Transverse colon (tissue), 4 donors: ENCODE results near the gene GPR143.

Experiments used
- POLR2AphosphoS5 ChIP-seq, 3 donors: sonication (generic); formaldehyde crosslinking; IDR thresholded peaks; one replicate each; pipeline ENCODE4 v1.6.1; 2016; ENCODE audit warnings: antibody characterized with exemption in 3 of 3
- TF ChIP-seq, protein P1 (sequence below), 5 experiments: fragments of 200-600 bp in 3 of 5; fragments of 450-650 bp in 2 of 5; sonication (generic) in 3 of 5; IDR thresholded peaks; 1 replicate in 2 of 5; 2 replicates in 3 of 5; pipeline ENCODE4 v1.5.1; 2016 to 2017; ENCODE audit warnings: antibody characterized with exemption in 5 of 5, inconsistent platforms in 3 of 5, mild to moderate bottlenecking in 2 of 5, moderate library complexity in 1 of 5

GRCh38 chrX:9807355-9808182, 41.9 kb upstream of the GPR143 start:
- TF ChIP-seq, protein P1, sequence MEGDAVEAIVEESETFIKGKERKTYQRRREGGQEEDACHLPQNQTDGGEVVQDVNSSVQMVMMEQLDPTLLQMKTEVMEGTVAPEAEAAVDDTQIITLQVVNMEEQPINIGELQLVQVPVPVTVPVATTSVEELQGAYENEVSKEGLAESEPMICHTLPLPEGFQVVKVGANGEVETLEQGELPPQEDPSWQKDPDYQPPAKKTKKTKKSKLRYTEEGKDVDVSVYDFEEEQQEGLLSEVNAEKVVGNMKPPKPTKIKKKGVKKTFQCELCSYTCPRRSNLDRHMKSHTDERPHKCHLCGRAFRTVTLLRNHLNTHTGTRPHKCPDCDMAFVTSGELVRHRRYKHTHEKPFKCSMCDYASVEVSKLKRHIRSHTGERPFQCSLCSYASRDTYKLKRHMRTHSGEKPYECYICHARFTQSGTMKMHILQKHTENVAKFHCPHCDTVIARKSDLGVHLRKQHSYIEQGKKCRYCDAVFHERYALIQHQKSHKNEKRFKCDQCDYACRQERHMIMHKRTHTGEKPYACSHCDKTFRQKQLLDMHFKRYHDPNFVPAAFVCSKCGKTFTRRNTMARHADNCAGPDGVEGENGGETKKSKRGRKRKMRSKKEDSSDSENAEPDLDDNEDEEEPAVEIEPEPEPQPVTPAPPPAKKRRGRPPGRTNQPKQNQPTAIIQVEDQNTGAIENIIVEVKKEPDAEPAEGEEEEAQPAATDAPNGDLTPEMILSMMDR (IDR thresholded peaks at IDR 0.05) = no peak
- TF ChIP-seq POLR2AphosphoS5 (IDR thresholded peaks at IDR 0.05) = no peak
